H1 (cell line): ENCODE data around the gene GID8. TPM values are rescaled to one million over a fixed set of nuclear protein-coding genes. Genes with fewer than 3 reads are reported as not detected.

ENCODE experiments used
- JUN ChIP-seq: IDR thresholded peaks from 2 replicates; pipeline ENCODE4 v1.6.1; 2011; ENCODE audit warnings: low read depth, mild to moderate bottlenecking, improper control_type of control experiment, low read length
- polyA plus RNA-seq, 7 experiments: library from polyadenylated mRNA; depleted of rRNA in 3 of 7; stranded (reverse) in 5 of 7; unstranded in 2 of 7; fragments of >200 nt in 5 of 7; fragments of 200-250 nt in 2 of 7; gene quantifications; 1 replicate in 5 of 7; 2 replicates in 1 of 7; 4 replicates in 1 of 7; pipeline versions ENCODE4 v1.2.1 to v1.2.3, GENCODE V29; 2011 to 2013; ENCODE audit warnings: missing spikeins in 2 of 7, mixed read lengths in 2 of 7
- total RNA-seq: library from RNA; stranded (reverse); fragmentation: NEBNext Ultra II Directional; extraction: Animal tissue kit (Norgen Biotek cat#: 25700); gene quantifications from 2 replicates; pipeline ENCODE4 v1.2.1, GENCODE V29; 2021

GID8 gene
- total and polyA plus RNA-seq, 2 of the 8 experiments (the other 6 are each of a cell fraction or from before 2014, with no cell fraction given): 39.7 to 72.9 TPM

GRCh38 chr20:62924442-62925075 is 13.4 kb upstream of the GID8 start (continued):
- no peak for TF ChIP-seq JUN
